GM23248 (cell line): ENCODE measurements around the gene BCAR1. TPM values are rescaled to one million over a fixed set of nuclear protein-coding genes. Genes with fewer than 3 reads are reported as not detected.
"Not testable (repeated sequence)": the region's sequence is repeated elsewhere in the genome, so short reads cannot be mapped to it uniquely, and the experiment has no call there.

ENCODE experiments used
- DNase-seq: peaks from one replicate; pipeline ENCODE4 v3.0.0-alpha.2; 2015
- H2AFZ ChIP-seq: fragments of 200-600 bp; sonication (generic); 2 replicates; pipeline ENCODE4 v1.6.1; 2016; ENCODE audit warnings: antibody characterized with exemption
- H3F3A ChIP-seq: fragments of 200-600 bp; sonication (generic); 2 replicates; pipeline ENCODE4 v1.6.1; 2016; ENCODE audit warnings: mild to moderate bottlenecking, antibody characterized with exemption, mixed run types; ENCODE audit not compliant: insufficient read depth
- H3K27ac ChIP-seq: fragments of 200-600 bp; sonication (generic); 2 replicates; pipeline ENCODE4 v1.5.1; 2016; ENCODE audit warnings: mild to moderate bottlenecking
- H3K27me3 ChIP-seq: fragments of 200-600 bp; sonication (generic); replicated peaks from 2 replicates; pipeline ENCODE4 v1.6.1; 2016; ENCODE audit warnings: mild to moderate bottlenecking; ENCODE audit not compliant: insufficient read depth
- H3K36me3 ChIP-seq: fragments of 200-600 bp; sonication (generic); 2 replicates; pipeline ENCODE4 v1.6.1; 2016; ENCODE audit warnings: low read depth, mild to moderate bottlenecking
- H3K4me1 ChIP-seq: fragments of 200-600 bp; sonication (generic); 2 replicates; pipeline ENCODE4 v1.6.1; 2016; ENCODE audit warnings: mild to moderate bottlenecking; ENCODE audit not compliant: insufficient read depth
- H3K4me2 ChIP-seq: fragments of 200-600 bp; sonication (generic); one replicate; pipeline ENCODE4 v1.6.1; 2016; ENCODE audit warnings: mild to moderate bottlenecking; ENCODE audit not compliant: unreplicated experiment
- H3K4me3 ChIP-seq: fragments of 200-600 bp; sonication (generic); 2 replicates; pipeline ENCODE4 v1.5.1; 2016; ENCODE audit warnings: mild to moderate bottlenecking
- H3K79me2 ChIP-seq: fragments of 200-600 bp; sonication (generic); 2 replicates; pipeline ENCODE4 v1.6.1; 2016; ENCODE audit warnings: mild to moderate bottlenecking; ENCODE audit not compliant: insufficient read depth
- H3K9ac ChIP-seq: fragments of 200-600 bp; sonication (generic); 2 replicates; pipeline ENCODE4 v1.6.1; 2016; ENCODE audit warnings: mild to moderate bottlenecking
- H3K9me2 ChIP-seq: fragments of 200-600 bp; sonication (generic); 2 replicates; pipeline ENCODE4 v1.6.1; 2016; ENCODE audit warnings: mixed run types, mild to moderate bottlenecking, moderate library complexity; ENCODE audit not compliant: insufficient read depth
- H3K9me3 ChIP-seq: fragments of 200-600 bp; sonication (generic); one replicate; pipeline ENCODE4 v1.6.1; 2017; ENCODE audit warnings: low read depth
- H4K20me1 ChIP-seq: fragments of 200-600 bp; sonication (generic); 2 replicates; pipeline ENCODE4 v1.6.0; 2016; ENCODE audit not compliant: insufficient read depth
- EZH2 ChIP-seq: fragments of 200-600 bp; sonication (generic); IDR thresholded peaks from 2 replicates; pipeline ENCODE4 v1.6.1; 2018; ENCODE audit warnings: antibody characterized with exemption, mild to moderate bottlenecking; ENCODE audit not compliant: insufficient read depth, poor library complexity, severe bottlenecking
- EZH2phosphoT487 ChIP-seq: fragments of 200-600 bp; sonication (generic); IDR thresholded peaks from 2 replicates; pipeline ENCODE4 v1.6.1; 2018; ENCODE audit warnings: antibody characterized with exemption, moderate library complexity, mild to moderate bottlenecking, low read depth; ENCODE audit not compliant: insufficient read depth
- WGBS, 2 experiments: methylation state at CpG; one replicate each; pipeline ENCODE4 v1.1.6; 2015 to 2017; ENCODE audit warnings: low lambda C conversion rate in 2 of 2, low coverage in 1 of 2; ENCODE audit errors: missing lambda C conversion rate in 2 of 2; 5-methylcytosine and 5-hydroxymethylcytosine counted together
- in situ Hi-C: fragments of 300-500 bp; cut with MboI; formaldehyde crosslinking; loops from 2 replicates; pipeline ENCODE4 v1.15.0; 2020
- polyA plus RNA-seq: library from polyadenylated mRNA; unstranded; fragments of >200 nt; fragmentation: Nextera tagmentation; extraction: Ambion mirVana; gene quantifications from 2 replicates; pipeline ENCODE4 v1.2.1, GENCODE V29; 2016
- total RNA-seq: library from RNA; depleted of rRNA; stranded (reverse); fragments of >200 nt; shearing (Covaris generic); gene quantifications from 2 replicates; pipeline ENCODE4 v1.2.3, GENCODE V29; 2014

The BCAR1 gene
- total and polyA plus RNA-seq, 2 experiments from 2014 or later = 52.9 to 87.0 TPM

- Histone ChIP-seq H3K27me3 (no peaks in the 10 kb centered on the region), H4K20me1 (no peaks in the 10 kb centered on the region), H3K4me1 (peaks cover 66% of the 10 kb centered on the region), H3K36me3 (no peaks in the 10 kb centered on the region; the same call in 1 of the 2 replicates), H3F3A (peaks cover 34% of the 10 kb centered on the region), H2AFZ (no peak overlapping the region), H3K9ac (peak overlapping the region; percentile 98), H3K9me3 (no peaks in the 10 kb centered on the region), H3K27ac (peak overlapping the region; percentile 99), H3K79me2 (peaks cover 93% of the 10 kb centered on the region), H3K4me3 (0 out of 2 replicates have a peak overlapping the region, but pooled peaks have one; percentile 7), H3K9me2 (no peaks in the 10 kb centered on the region), H3K4me2 (peak overlapping the region; percentile 56)
- 51 to 59% methylated on average over 6 to 7 of the region's 7 CpGs for WGBS, 2 experiments
- TF ChIP-seq EZH2 = no peak
- no peak for TF ChIP-seq EZH2phosphoT487
- peak; percentile 70 for DNase-seq
- in situ Hi-C loops = no loop called here
Observed at GRCh38 chr16:75244225-75244809, 7.1 kb downstream of the BCAR1 start.

GRCh38 chr16:75243667-75244224 is 7.7 kb downstream of the BCAR1 start:
- Histone ChIP-seq H3K9ac (peak overlapping the region; percentile 98), H3K9me3 (no peaks in the 10 kb centered on the region), H2AFZ (no peak overlapping the region), H3K36me3 (no peaks in the 10 kb centered on the region; the same call in 1 of the 2 replicates), H3F3A (peaks cover 39% of the 10 kb centered on the region), H3K27ac (peak overlapping the region; percentile 99), H4K20me1 (no peaks in the 10 kb centered on the region), H3K4me1 (peaks cover 68% of the 10 kb centered on the region), H3K79me2 (peaks cover 93% of the 10 kb centered on the region), H3K9me2 (no peaks in the 10 kb centered on the region), H3K27me3 (no peaks in the 10 kb centered on the region), H3K4me3 (no peak overlapping the region), H3K4me2 (peak overlapping the region; percentile 56)
- no peak for DNase-seq
- TF ChIP-seq EZH2phosphoT487 = no peak
- TF ChIP-seq EZH2 = no peak
- in situ Hi-C loops = no loop called here
- WGBS, 2 experiments = 44 to 47% methylated on average over 18 to 20 of the region's 20 CpGs

- DNase-seq, H3K9me3 ChIP-seq, H3K4me2 ChIP-seq, H3K4me3 ChIP-seq, H3K9me2 ChIP-seq, H4K20me1 ChIP-seq, in situ Hi-C loops, H3K9ac ChIP-seq, H3K27me3 ChIP-seq, H2AFZ ChIP-seq, H3K36me3 ChIP-seq: not testable (repeated sequence)
- H3K27ac ChIP-seq = 0 out of 2 replicates have a peak overlapping the region, but pooled peaks have one; percentile 99
- WGBS, 2 experiments = 93 to 96% methylated on average over 22 to 26 of the region's 27 CpGs
- H3K79me2 ChIP-seq = peaks cover 90% of the 10 kb centered on the region
- peaks cover 66% of the 10 kb centered on the region for H3K4me1 ChIP-seq
- peaks cover 39% of the 10 kb centered on the region for H3F3A ChIP-seq
Observed at GRCh38 chr16:75242436-75243078, 8.9 kb downstream of the BCAR1 start.

- no peaks in the 10 kb centered on the region for H3K27me3 ChIP-seq
- H4K20me1 ChIP-seq = no peaks in the 10 kb centered on the region
- peaks cover 90% of the 10 kb centered on the region for H3K79me2 ChIP-seq
- H3K9me2 ChIP-seq = no peaks in the 10 kb centered on the region
- TF ChIP-seq EZH2 (no peak), EZH2phosphoT487 (no peak)
- no peak overlapping the region for H3K4me3 ChIP-seq
- H3K9me3 ChIP-seq = no peaks in the 10 kb centered on the region
- H3F3A ChIP-seq = peaks cover 36% of the 10 kb centered on the region
- no peaks in the 10 kb centered on the region; the same call in 1 of the 2 replicates for H3K36me3 ChIP-seq
- H3K4me1 ChIP-seq = peaks cover 62% of the 10 kb centered on the region
- 77 to 89% methylated on average over 11 to 13 of the region's 13 CpGs for WGBS, 2 experiments
- H2AFZ ChIP-seq = no peak overlapping the region
- in situ Hi-C loops = no loop called here
- H3K4me2 ChIP-seq = no peak overlapping the region
- H3K27ac ChIP-seq = 0 out of 2 replicates have a peak overlapping the region, but pooled peaks have one; percentile 5
- DNase-seq = no peak
- H3K9ac ChIP-seq = no peak overlapping the region; the same call in 1 of the 2 replicates
Observed at GRCh38 chr16:75241955-75242354, 9.5 kb downstream of the BCAR1 start.
